ENCODE results near the gene TPM3.
"Not testable (repeated sequence)": the region's sequence is repeated elsewhere in the genome, so short reads cannot be mapped to it uniquely, and the experiment has no call there.

Gene TPM3

DNA sequence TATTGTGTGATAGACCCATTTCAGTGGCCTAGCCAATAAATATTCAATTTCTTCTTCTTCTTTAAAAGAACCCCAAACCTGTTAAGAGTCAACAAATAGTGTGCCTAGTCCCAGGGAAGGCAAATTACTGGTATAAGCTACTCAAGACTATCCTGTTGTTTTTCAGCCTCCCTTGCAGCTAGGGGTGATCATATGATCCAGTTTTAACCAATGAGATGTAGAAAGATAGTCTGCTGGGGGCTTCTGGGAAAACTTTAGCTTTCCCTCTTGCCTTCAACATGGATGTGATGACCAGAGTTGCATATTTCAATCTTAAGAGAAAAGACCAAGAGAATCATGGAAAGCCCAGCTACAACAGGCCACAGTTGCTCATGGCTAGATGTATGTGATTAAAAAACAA, 32.3 kb downstream of the TPM3 start:
- no peak for DNase-seq

DNA sequence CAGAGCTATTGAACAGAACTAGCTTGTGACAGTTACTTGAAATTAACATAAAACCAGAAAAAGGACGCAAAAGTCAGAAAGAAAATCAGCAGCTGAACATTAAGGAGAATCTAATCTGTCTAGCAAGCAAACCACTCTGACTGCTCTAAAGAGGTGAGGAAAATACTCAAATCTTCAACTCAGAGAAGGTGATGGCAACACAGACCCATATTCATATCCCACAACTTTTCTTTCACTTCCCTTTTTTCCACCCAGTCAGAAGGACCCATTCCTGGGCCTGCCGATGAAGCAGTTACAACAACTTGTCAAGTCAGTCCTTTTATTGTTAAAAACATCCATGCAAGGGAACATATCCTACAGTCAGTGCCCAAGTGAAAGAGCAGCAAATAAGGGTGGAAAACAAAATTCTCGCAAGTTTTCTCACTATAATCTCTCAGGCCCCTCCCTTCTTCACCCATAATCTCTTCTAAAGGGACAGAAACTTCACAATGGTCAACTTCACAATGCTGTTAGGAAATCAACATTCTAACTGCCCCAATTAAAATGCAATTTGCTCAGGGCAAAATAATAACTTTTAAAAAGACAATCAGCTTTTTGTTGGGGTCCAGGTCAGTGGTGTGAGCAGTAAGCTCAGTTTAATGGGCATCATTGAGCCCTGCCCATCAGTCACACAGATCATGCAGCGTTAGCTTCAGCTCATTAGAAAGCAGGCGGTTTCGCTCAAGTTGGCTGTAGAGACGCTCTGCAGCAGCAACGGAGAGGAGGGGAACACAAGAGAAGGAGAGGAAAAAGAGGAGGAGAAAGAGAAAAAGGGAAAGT, 33.4 kb downstream of the TPM3 start:
- no peak for DNase-seq

- DNase-seq: no peak
Measured at GRCh38 chr1:154157520-154158306, 34.2 kb downstream of the TPM3 start.

DNA sequence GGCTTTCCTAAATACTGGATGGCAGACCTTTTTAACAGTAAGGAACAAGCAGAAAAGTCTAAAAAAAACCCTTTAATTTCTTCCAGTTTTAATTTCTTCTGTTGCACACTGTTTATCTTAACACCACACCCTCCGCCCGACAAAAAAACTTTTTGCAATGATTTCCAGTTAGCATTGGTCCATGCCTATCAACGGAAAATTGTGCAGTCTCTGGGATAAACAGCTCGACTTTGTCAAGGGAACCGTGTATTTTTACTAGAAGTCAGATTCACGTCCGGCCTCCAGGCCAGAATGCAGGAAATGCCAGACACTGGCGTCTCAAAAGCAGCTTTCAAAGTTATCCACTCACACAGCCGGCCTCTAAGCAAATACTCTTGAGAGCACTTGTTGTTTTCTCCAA, 36.6 kb downstream of the TPM3 start:
- DNase-seq: no peak

- DNase-seq: no peak
Measured at GRCh38 chr1:154154534-154155191, 37.2 kb downstream of the TPM3 start, which contains the start of gene NUP210L. NUP210L (minus strand) TSS chr1:154155073.

GRCh38 chr1:154154053-154154452, 37.8 kb downstream of the TPM3 start:
- DNase-seq: no peak

GRCh38 chr1:154151311-154151710, 40.6 kb downstream of the TPM3 start:
- DNase-seq: no peak

GRCh38 chr1:154148807-154149206, 43.1 kb downstream of the TPM3 start:
- DNase-seq: no peak

DNA sequence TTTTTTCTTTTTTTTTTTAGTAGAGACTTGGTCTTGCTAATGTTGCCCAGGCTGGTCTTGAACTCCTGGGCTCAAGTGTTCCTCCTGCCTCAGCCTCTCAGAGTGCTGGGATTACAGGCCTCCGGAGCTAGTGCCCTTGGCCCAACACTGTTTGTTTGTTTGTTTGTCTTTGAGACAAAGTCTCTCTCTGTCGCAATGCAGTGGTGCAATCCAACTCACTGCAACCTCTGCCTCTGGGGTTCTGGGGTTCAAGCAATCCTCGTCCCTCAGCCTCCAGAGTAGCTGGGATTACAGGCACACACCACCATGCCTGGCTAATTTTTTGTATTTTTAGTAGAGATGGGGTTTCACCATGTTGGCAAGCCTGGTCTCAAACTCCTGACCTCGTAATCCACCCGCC, 44.4 kb downstream of the TPM3 start:
- not testable (repeated sequence) for DNase-seq

GRCh38 chr1:154145986-154146385, 45.9 kb downstream of the TPM3 start:
- DNase-seq: no peak

GRCh38 chr1:154142358-154142757, 49.5 kb downstream of the TPM3 start:
- no peak for DNase-seq

GRCh38 chr1:154141240-154141639, 50.7 kb downstream of the TPM3 start:
- DNase-seq: no peak

DNA sequence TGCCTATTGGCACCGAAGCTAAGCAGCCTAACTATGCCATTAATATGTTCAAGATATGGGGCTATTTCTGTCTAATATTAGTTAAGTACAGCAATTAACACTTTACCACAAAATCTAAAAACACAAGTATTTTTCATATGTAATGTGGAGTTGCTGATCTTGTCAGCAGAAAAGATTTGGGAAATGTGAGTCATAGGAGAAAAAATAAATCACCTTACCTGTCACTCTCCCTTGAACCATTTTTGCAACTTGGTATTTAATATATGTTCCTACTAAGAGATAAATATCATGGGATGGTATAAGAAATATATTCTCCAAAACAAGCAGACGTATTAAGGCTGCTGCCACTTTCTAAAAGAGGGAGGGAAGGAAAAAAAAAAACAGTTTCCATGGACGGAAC, 54.0 kb downstream of the TPM3 start:
- no peak for DNase-seq

GRCh38 chr1:154133256-154133655, 58.6 kb downstream of the TPM3 start:
- no peak for DNase-seq

DNA sequence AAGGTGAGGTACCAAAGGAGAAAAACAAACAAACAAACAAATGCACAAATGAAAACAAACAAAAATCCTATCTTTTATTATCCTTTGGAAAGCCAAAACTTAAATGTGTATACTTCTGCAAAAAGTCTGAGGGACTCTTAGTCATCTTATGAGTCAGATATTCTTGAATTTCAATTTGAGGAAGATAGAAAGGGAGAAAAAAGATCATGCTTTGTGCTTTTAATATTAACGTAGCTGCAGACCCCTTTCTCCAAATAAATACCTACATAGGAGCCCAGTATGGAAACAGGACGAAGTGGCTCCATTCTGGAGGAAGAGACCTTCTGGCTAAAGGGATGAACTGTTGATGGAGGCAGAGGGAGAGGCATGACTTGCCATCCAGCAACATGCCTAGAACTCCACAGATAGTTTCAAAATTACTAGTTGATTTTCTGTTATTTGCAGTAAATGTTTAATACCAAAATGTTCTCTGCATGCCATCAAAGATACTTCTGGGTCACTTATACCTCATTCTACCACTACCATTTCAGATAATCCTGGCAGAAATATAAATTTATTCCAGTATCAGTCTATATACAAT, 62.4 kb downstream of the TPM3 start:
- DNase-seq: no peak

DNA sequence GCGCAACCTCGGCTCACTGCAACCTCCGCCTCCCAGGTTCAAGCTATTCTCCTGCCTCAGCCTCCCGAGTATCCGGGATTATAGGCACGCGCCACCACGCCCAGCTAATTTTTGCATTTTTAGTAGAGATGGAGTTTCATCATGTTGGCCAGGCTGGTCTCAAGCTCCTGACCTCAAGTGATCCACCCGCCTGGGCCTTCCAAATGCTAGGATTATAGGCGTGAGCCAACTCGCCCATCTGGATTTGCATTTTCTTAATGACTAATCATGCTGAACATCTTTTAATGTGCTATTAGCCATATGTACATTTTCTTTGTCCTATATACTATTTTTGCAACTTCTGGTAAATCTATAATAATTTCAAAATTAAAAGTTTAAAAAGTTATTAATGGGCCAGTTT, 68.7 kb downstream of the TPM3 start:
- DNase-seq: not testable (repeated sequence)

DNA sequence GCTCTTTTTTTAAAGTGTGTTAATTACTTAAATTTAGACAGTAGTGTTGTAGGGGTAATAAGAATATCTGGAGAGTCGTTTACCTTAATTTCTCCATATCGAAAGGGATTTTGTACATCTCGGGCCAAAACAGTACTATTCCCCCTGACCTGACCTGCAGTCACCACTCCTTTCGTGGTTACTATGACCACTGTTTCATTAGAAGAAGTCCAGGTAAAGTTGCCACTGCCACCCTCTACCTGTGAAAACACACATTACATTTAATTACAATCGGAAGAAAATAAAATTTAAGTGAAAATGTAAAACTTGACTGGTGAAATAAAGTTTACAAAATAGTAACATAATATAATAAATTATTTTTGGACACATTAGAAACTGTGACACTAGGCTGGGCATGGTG, 74.3 kb downstream of the TPM3 start:
- no peak for DNase-seq

DNA sequence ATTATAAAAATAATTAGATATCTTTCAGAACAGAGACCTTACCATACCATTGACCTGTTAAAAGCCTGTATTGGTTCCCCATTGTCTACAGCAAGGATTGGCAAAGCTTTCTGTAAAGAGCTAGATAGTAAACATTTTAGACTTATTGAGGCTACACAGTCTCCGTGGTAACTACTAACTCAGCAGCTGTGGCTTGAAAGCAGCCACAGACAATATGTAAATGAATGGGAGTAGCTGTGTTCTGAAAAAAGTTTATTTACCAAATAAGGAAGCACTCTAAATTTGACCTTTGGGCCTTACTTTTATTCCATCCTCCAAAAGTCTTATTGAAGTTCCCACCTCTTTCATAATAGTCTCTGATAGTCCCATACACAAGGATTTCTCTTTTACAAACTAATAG, 76.7 kb downstream of the TPM3 start:
- no peak for DNase-seq

All from NCI-H2081 treated with DMSO at 0.1 percent for 48 hours (cell line).